WTC11 (cell line): ENCODE results near the gene HNRNPUL1. TPM values are rescaled to one million over a fixed set of nuclear protein-coding genes. Genes with fewer than 3 reads are reported as not detected.
A peak's percentile ranks its signal among the peaks of the same experiment; 100 is the strongest.

Experiments
- ATAC-seq: fragments of 200-7000 bp; cut with Tn5 transposase; 2 replicates; pipeline ENCODE4 v1.10.0; 2021; ENCODE audit warnings: mild to moderate bottlenecking, moderate library complexity
- CTCF ChIA-PET: fragments of 300-600 bp; sonication (Branson Sonifier 250); formaldehyde crosslinking; loops from one replicate; lab custom pipeline; 2021; ENCODE audit warnings: antibody characterized with exemption; lab: Charles Lee
- POLR2A ChIA-PET: fragments of 350-600 bp; sonication (Branson Sonifier 250); formaldehyde crosslinking; loops from one replicate; lab custom pipeline; 2021; ENCODE audit warnings: antibody characterized with exemption; lab: Charles Lee
- DNase-seq: peaks from one replicate; pipeline ENCODE4 v3.0.0; 2021; ENCODE audit warnings: low spot score
- H3K27ac Mint-ChIP-seq: 2 replicates; pipeline ENCODE4 v1.8.0; 2021; ENCODE audit warnings: mixed read lengths
- H3K27me3 Mint-ChIP-seq: 2 replicates; pipeline ENCODE4 v1.8.0; 2021; ENCODE audit warnings: low read depth, mild to moderate bottlenecking, moderate library complexity, mixed read lengths
- H3K36me3 Mint-ChIP-seq: 2 replicates; pipeline ENCODE4 v1.8.0; 2021; ENCODE audit warnings: mixed read lengths
- H3K4me1 Mint-ChIP-seq: 2 replicates; pipeline ENCODE4 v1.8.0; 2022; ENCODE audit warnings: mixed read lengths
- H3K4me3 Mint-ChIP-seq: 2 replicates; pipeline ENCODE4 v1.8.0; 2021; ENCODE audit warnings: mild to moderate bottlenecking, moderate library complexity, mixed read lengths
- H3K9me3 Mint-ChIP-seq: 2 replicates; pipeline ENCODE4 v1.8.0; 2021; ENCODE audit warnings: mixed read lengths
- ATF1 ChIP-seq: sonication (generic); formaldehyde crosslinking; IDR thresholded peaks from 2 replicates; pipeline ENCODE4 v1.8.1; 2023; ENCODE audit warnings: mild to moderate bottlenecking, moderate library complexity, missing genetic modification reagents
- ATF2 ChIP-seq: sonication (generic); formaldehyde crosslinking; IDR thresholded peaks from 2 replicates; pipeline ENCODE4 v1.8.1; 2022; ENCODE audit warnings: low read depth, missing genetic modification reagents, borderline replicate concordance
- ATF6 ChIP-seq: sonication (generic); formaldehyde crosslinking; IDR thresholded peaks from 2 replicates; pipeline ENCODE4 v1.8.1; 2023; ENCODE audit warnings: mild to moderate bottlenecking, missing genetic modification reagents
- CREB1 ChIP-seq: sonication (generic); formaldehyde crosslinking; IDR thresholded peaks from 2 replicates; pipeline ENCODE4 v1.8.0; 2023; ENCODE audit warnings: mild to moderate bottlenecking, missing genetic modification reagents
- E2F4 ChIP-seq: sonication (generic); formaldehyde crosslinking; IDR thresholded peaks from 2 replicates; pipeline ENCODE4 v1.8.1; 2022; ENCODE audit warnings: low read depth, mild to moderate bottlenecking, moderate library complexity, missing genetic modification reagents, borderline replicate concordance
- FOXK1 ChIP-seq: sonication (generic); formaldehyde crosslinking; IDR thresholded peaks from 2 replicates; pipeline ENCODE4 v1.8.0; 2022; ENCODE audit warnings: mild to moderate bottlenecking, moderate library complexity, missing genetic modification reagents
- FOXP1 ChIP-seq: sonication (generic); formaldehyde crosslinking; IDR thresholded peaks from 2 replicates; pipeline ENCODE4 v1.8.0; 2022; ENCODE audit warnings: missing genetic modification reagents, mild to moderate bottlenecking, moderate library complexity, borderline replicate concordance
- FOXP4 ChIP-seq: sonication (generic); formaldehyde crosslinking; IDR thresholded peaks from 2 replicates; pipeline ENCODE4 v1.8.0; 2022; ENCODE audit warnings: mild to moderate bottlenecking, missing genetic modification reagents
- HMGA2 ChIP-seq: fragments of 250-450 bp; sonication (Bioruptor Pico); IDR thresholded peaks from 2 replicates; pipeline ENCODE4 v1.4.0; 2021; ENCODE audit warnings: mild to moderate bottlenecking, moderate library complexity
- NFE2L1 ChIP-seq: sonication (generic); formaldehyde crosslinking; IDR thresholded peaks from 2 replicates; pipeline ENCODE4 v1.8.1; 2023; ENCODE audit warnings: missing genetic modification reagents
- NR1H2 ChIP-seq: sonication (generic); formaldehyde crosslinking; IDR thresholded peaks from 2 replicates; pipeline ENCODE4 v1.9.0; 2021; ENCODE audit warnings: mild to moderate bottlenecking, moderate library complexity, missing genetic modification reagents
- NR2C2 ChIP-seq: sonication (generic); formaldehyde crosslinking; IDR thresholded peaks from 2 replicates; pipeline ENCODE4 v1.8.0; 2022; ENCODE audit warnings: mild to moderate bottlenecking, missing genetic modification reagents
- NR3C1 ChIP-seq: sonication (generic); formaldehyde crosslinking; conservative IDR thresholded peaks from 2 replicates; pipeline ENCODE4 v1.8.1; 2023; ENCODE audit warnings: low read depth, mild to moderate bottlenecking, missing genetic modification reagents
- OVOL2 ChIP-seq: fragments of 250-450 bp; sonication (Bioruptor Pico); IDR thresholded peaks from 2 replicates; pipeline ENCODE4 v1.9.0; 2021; ENCODE audit warnings: mild to moderate bottlenecking, borderline replicate concordance
- PRRX2 ChIP-seq: fragments of 250-450 bp; sonication (Bioruptor Pico); IDR thresholded peaks from 2 replicates; pipeline ENCODE4 v1.8.0; 2021; ENCODE audit warnings: mild to moderate bottlenecking
- SP1 ChIP-seq: sonication (generic); formaldehyde crosslinking; conservative IDR thresholded peaks from 2 replicates; pipeline ENCODE4 v1.8.1; 2022; ENCODE audit warnings: missing genetic modification reagents
- STAT6 ChIP-seq: sonication (generic); formaldehyde crosslinking; conservative IDR thresholded peaks from 2 replicates; pipeline ENCODE4 v1.8.1; 2023; ENCODE audit warnings: mild to moderate bottlenecking, low read depth, missing genetic modification reagents, moderate library complexity
- TCF7 ChIP-seq: sonication (generic); formaldehyde crosslinking; IDR thresholded peaks from 2 replicates; pipeline ENCODE4 v1.8.0; 2022; ENCODE audit warnings: mild to moderate bottlenecking, low read depth, missing genetic modification reagents, moderate library complexity
- USF1 ChIP-seq: sonication (generic); formaldehyde crosslinking; IDR thresholded peaks from 2 replicates; pipeline ENCODE4 v1.8.0; 2022; ENCODE audit warnings: mild to moderate bottlenecking, missing genetic modification reagents
- ZBTB43 ChIP-seq: sonication (generic); formaldehyde crosslinking; IDR thresholded peaks from 2 replicates; pipeline ENCODE4 v1.8.1; 2023; ENCODE audit warnings: mild to moderate bottlenecking, missing genetic modification reagents
- ZNF219 ChIP-seq: sonication (generic); formaldehyde crosslinking; IDR thresholded peaks from 2 replicates; pipeline ENCODE4 v1.8.0; 2023; ENCODE audit warnings: missing genetic modification reagents, mild to moderate bottlenecking, borderline replicate concordance
- ZNF263 ChIP-seq: sonication (generic); formaldehyde crosslinking; IDR thresholded peaks from 2 replicates; pipeline ENCODE4 v1.8.1; 2022; ENCODE audit warnings: low read depth, mild to moderate bottlenecking, moderate library complexity, missing genetic modification reagents
- ZNF671 ChIP-seq: fragments of 250-450 bp; sonication (Bioruptor Pico); IDR thresholded peaks from 2 replicates; pipeline ENCODE4 v1.8.0; 2021; ENCODE audit warnings: mild to moderate bottlenecking
- total RNA-seq: library from RNA; stranded (reverse); gene quantifications from 3 replicates; pipeline ENCODE4 v1.2.3, GENCODE V29; 2021

The HNRNPUL1 gene
- total RNA-seq, 1 experiment from 2014 or later = 282 TPM

GRCh38 chr19:41245843-41246242, 18.3 kb upstream of the HNRNPUL1 start:
- peaks cover 9% of the 10 kb centered on the region for H3K9me3 Mint-ChIP-seq
- ChIA-PET CTCF (interaction anchor here (1.5 kb wide), 1 partner anchor 42 kb away, joined by 7 read pairs; no protein-coding TSS in a partner anchor), POLR2A (no interaction called here)
- H3K4me1 Mint-ChIP-seq = no peaks in the 10 kb centered on the region
- TF ChIP-seq ZBTB43 (CRISPR knock-in tag) (no peak), ATF2 (no peak), ZNF219 (CRISPR knock-in tag) (no peak), FOXK1 (CRISPR knock-in tag) (no peak), ATF6 (no peak), NR1H2 (CRISPR knock-in tag) (no peak), FOXP4 (no peak), NFE2L1 (CRISPR knock-in tag) (no peak), TCF7 (CRISPR knock-in tag) (no peak), NR3C1 (CRISPR knock-in tag) (no peak), E2F4 (no peak), PRRX2 (CRISPR knock-in tag) (no peak), ZNF671 (no peak), USF1 (CRISPR knock-in tag) (no peak), SP1 (CRISPR knock-in tag) (no peak), FOXP1 (CRISPR knock-in tag) (no peak), CREB1 (CRISPR knock-in tag) (no peak)
- H3K27ac Mint-ChIP-seq = no peak overlapping the region
- no peak overlapping the region for H3K4me3 Mint-ChIP-seq
- DNase-seq (no peak), ATAC-seq (no peak)
- H3K36me3 Mint-ChIP-seq = peaks cover 21% of the 10 kb centered on the region
- no peaks in the 10 kb centered on the region for H3K27me3 Mint-ChIP-seq

GRCh38 chr19:41248895-41249294, 15.3 kb upstream of the HNRNPUL1 start:
- Mint-ChIP-seq H3K4me3 (no peak overlapping the region), H3K4me1 (no peaks in the 10 kb centered on the region), H3K9me3 (peaks cover 9% of the 10 kb centered on the region), H3K27ac (no peak overlapping the region), H3K27me3 (no peaks in the 10 kb centered on the region), H3K36me3 (peaks cover 33% of the 10 kb centered on the region)
- ATAC-seq (peak; percentile 67), DNase-seq (no peak)
- ChIA-PET CTCF (interaction anchor here (0.5 to 3.0 kb wide), 12 partner anchors 10 to 104 kb away, joined by 3 to 28 read pairs (median 4); partner anchors contain the start of genes AXL and HNRNPUL1), POLR2A (interaction anchor here (0.7 to 1.4 kb wide), 3 partner anchors 13 to 450 kb away, joined by 3 to 5 read pairs (median 5); partner anchors contain the start of genes EGLN2 and HNRNPUL1)
- TF ChIP-seq NFE2L1 (CRISPR knock-in tag) (no peak), STAT6 (CRISPR knock-in tag) (no peak), NR2C2 (no peak), OVOL2 (CRISPR knock-in tag) (no peak), ATF1 (CRISPR knock-in tag) (no peak), PRRX2 (CRISPR knock-in tag) (no peak), ZNF263 (CRISPR knock-in tag) (no peak), E2F4 (no peak), HMGA2 (no peak)
